Right lobe of liver (tissue), 6 donors: Measurements from ENCODE around the gene EIF4EBP3. TPM values are rescaled to one million over a fixed set of nuclear protein-coding genes. Genes with fewer than 3 reads are reported as not detected.

Experiments used
- ATAC-seq, 4 donors: fragments of 200-7000 bp; cut with Tn5 transposase; one replicate each; pipeline ENCODE4 v1.9.1; 2020; ENCODE audit warnings: mild to moderate bottlenecking in 4 of 4, moderate library complexity in 4 of 4
- DNase-seq, 3 donors: peaks; one replicate each; pipeline ENCODE4 v3.0.0-alpha.2; 2020
- H3K27ac ChIP-seq, 3 donors: fragments of 200-600 bp; one replicate each; pipeline ENCODE4 v1.8.0; 2022
- H3K27me3 ChIP-seq, 2 donors: fragments of 200-600 bp; one replicate each; pipeline ENCODE4 v1.8.0; 2022
- H3K36me3 ChIP-seq, 4 donors: fragments of 200-600 bp; sonication (generic) in 1 of 4; one replicate each; pipeline versions ENCODE4 v1.5.1 to v1.8.0; 2017 to 2022; ENCODE audit warnings: control low read depth in 1 of 4
- H3K4me1 ChIP-seq, 4 donors: fragments of 200-600 bp; sonication (generic) in 1 of 4; one replicate each; pipeline versions ENCODE4 v1.5.1 to v1.8.0; 2017 to 2022; ENCODE audit warnings: control low read depth in 1 of 4
- H3K4me3 ChIP-seq, 3 donors: fragments of 200-600 bp; one replicate each; pipeline ENCODE4 v1.8.0; 2022
- H3K9me3 ChIP-seq, 4 donors: fragments of 200-600 bp; sonication (generic) in 1 of 4; one replicate each; pipeline versions ENCODE4 v1.5.1 to v1.8.0; 2017 to 2022; ENCODE audit warnings: control low read depth in 1 of 4
- CTCF ChIP-seq, 4 donors: fragments of 200-600 bp in 3 of 4; fragments of 450-650 bp in 1 of 4; IDR thresholded peaks; one replicate each; pipeline versions ENCODE4 v1.5.1 to v1.8.0; 2016 to 2022; ENCODE audit warnings: antibody characterized with exemption in 4 of 4, mild to moderate bottlenecking in 2 of 4
- POLR2A ChIP-seq: fragments of 450-650 bp; IDR thresholded peaks from one replicate; pipeline ENCODE4 v1.6.1; 2017; ENCODE audit warnings: antibody characterized with exemption, mild to moderate bottlenecking
- WGBS: methylation state at CpG from one replicate; pipeline ENCODE4 v1.1.6; 2018; ENCODE audit warnings: low coverage, low lambda C conversion rate; ENCODE audit not compliant: insufficient coverage; ENCODE audit errors: missing lambda C conversion rate; 5-methylcytosine and 5-hydroxymethylcytosine counted together
- intact Hi-C, 2 donors: fragments of 100-400 bp; cut with DNase I; formaldehyde crosslinking; loops; one replicate each; pipeline versions ENCODE4 v1.11.2 to v1.14.1; 2022
- total RNA-seq, 6 experiments: library from RNA; depleted of rRNA in 2 of 6; stranded (reverse); fragments of >200 nt in 2 of 6; fragmentation: NEBNext Ultra II Directional in 3 of 6; extraction: Animal tissue kit (Norgen Biotek cat#: 25700) in 3 of 6; gene quantifications; one replicate each; pipeline versions ENCODE4 v1.1.0 to v1.2.4, GENCODE V29; 2016 to 2023
- donor health status: DM: no; HTN: yes; CAD: no.
- donor health status: DM: no; HTN: no; CAD: no.
- donor health status: DM: no; HTN: no; CAD: no.
- donor health status: DM: no; HTN: yes; CAD: no.
- donor health status: DM: no; HTN: yes; CAD: no.

The EIF4EBP3 gene
- total RNA-seq, 6 experiments from 2014 or later, result 10.7 to 19.5 (median 13.6) TPM

GRCh38 chr5:140561753-140562523 lies 14.5 kb downstream of the EIF4EBP3 start:
- 33% methylated on average over 3 of the region's 10 CpGs for WGBS
- Histone ChIP-seq H3K4me1 (peaks cover 0 to 74% (median 30%) of the 10 kb centered on the region in 4 donors), H3K27ac (peak overlapping the region in 2 of 3 donors; percentile 18 to 84), H3K36me3 (peaks cover 0 to 4% (median 0%) of the 10 kb centered on the region in 4 donors), H3K9me3 (no peaks in the 10 kb centered on the region), H3K4me3 (no peak overlapping the region), H3K27me3 (no peaks in the 10 kb centered on the region)
- ATAC-seq (peak; percentile 36 to 52 (median 46)), DNase-seq (peak; percentile 71 to 90 (median 89))
- TF ChIP-seq CTCF (IDR thresholded peaks at IDR 0.05) (no peak), POLR2A (no peak)
- intact Hi-C loops, result loop anchor here (10.0 kb wide), 1 partner anchor 73 kb away; the partner anchor contains the start of genes CD14 (in 2 of the 2) and TMCO6 (in 2 of the 2)

- no peak for TF ChIP-seq CTCF (IDR thresholded peaks at IDR 0.05)
- TF ChIP-seq POLR2A, result no peak
- Histone ChIP-seq H3K27me3 (no peaks in the 10 kb centered on the region), H3K27ac (peak overlapping the region; percentile 84 to 94 (median 87)), H3K9me3 (no peaks in the 10 kb centered on the region), H3K4me1 (peaks cover 0 to 61% (median 26%) of the 10 kb centered on the region in 4 donors), H3K36me3 (peaks cover 0 to 15% (median 7%) of the 10 kb centered on the region in 4 donors), H3K4me3 (peak overlapping the region; percentile 74 to 87 (median 76))
- no peak for ATAC-seq
- intact Hi-C loops, result loop anchor here (10.0 kb wide), 1 partner anchor 71 kb away; the partner anchor contains the start of genes CD14 (in 2 of the 2) and TMCO6 (in 2 of the 2)
- DNase-seq, result no peak
- 34% methylated on average over 5 of the region's 8 CpGs for WGBS
These were observed 16.1 kb downstream of the EIF4EBP3 start for GRCh38 chr5:140563596-140563995.

- Histone ChIP-seq H3K4me3 (peak within 1 kb of the TSS; percentile 74 to 87 (median 76)), H3K9me3 (no peaks in the 10 kb centered on the region), H3K4me1 (peaks cover 0 to 53% (median 25%) of the 10 kb centered on the region in 4 donors), H3K27me3 (no peaks in the 10 kb centered on the region), H3K36me3 (peaks cover 0 to 15% (median 7%) of the 10 kb centered on the region in 4 donors), H3K27ac (peak within 1 kb of the TSS; percentile 84 to 94 (median 87))
- 0% methylated on average over 25 of the region's 74 CpGs for WGBS
- intact Hi-C loops, result loop anchor here (10.0 kb wide), 1 partner anchor 70 kb away; the partner anchor contains the start of genes CD14 (in 2 of the 2) and TMCO6 (in 2 of the 2)
- ATAC-seq (peak; percentile 80 to 92 (median 84)), DNase-seq (peak; percentile 95 to 97 (median 97))
- TF ChIP-seq CTCF (IDR thresholded peaks at IDR 0.05) (peak in 1 of 4 donors; percentile 2), POLR2A (peak; percentile 92)
These were observed 16.9 kb downstream of the EIF4EBP3 start, which contains the start of the genes APBB3 and SLC35A4 for GRCh38 chr5:140564196-140565023. Gene APBB3, minus strand, starts transcription at chr5:140564598. Its CDS starts 353 bp downstream, at chr5:140564245. Gene SLC35A4, plus strand, starts transcription at chr5:140564828. Its CDS starts 2,342 bp downstream, at chr5:140567170.
